Panc1 (cell line): Measurements from ENCODE around the gene STX12.

Experiments
- CTCF ChIP-seq: fragments of 450-650 bp; IDR thresholded peaks from 2 replicates; pipeline ENCODE4 v1.5.1; 2017; ENCODE audit warnings: mild to moderate bottlenecking
- TCF7L2 ChIP-seq: IDR thresholded peaks from 2 replicates; pipeline ENCODE4 v1.6.1; 2011; ENCODE audit warnings: mild to moderate bottlenecking, low read depth, low read length, inconsistent platforms

DNA sequence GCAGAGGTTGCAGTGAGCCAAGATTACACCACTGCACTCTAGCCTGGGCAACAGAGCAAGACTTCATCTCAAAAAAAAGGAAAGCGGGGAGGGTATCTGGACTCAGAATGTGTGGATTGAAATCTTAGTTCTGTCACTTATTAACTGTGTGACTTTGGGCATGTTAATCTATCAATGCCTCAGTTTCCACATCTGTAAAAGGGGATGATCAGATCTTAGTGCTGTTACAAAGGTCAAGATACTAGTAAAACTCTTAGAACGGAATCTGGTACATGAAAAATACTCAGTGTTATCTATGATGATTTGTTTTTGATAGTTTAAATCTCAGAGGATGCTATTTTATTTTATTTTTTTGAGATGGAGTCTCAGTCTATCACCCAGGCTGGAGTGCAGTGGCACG lies 36.8 kb upstream of the STX12 start:
- no peak for TF ChIP-seq CTCF
- no peak for TF ChIP-seq TCF7L2
